Measurements from ENCODE around the gene MMD.

Gene MMD

DNA sequence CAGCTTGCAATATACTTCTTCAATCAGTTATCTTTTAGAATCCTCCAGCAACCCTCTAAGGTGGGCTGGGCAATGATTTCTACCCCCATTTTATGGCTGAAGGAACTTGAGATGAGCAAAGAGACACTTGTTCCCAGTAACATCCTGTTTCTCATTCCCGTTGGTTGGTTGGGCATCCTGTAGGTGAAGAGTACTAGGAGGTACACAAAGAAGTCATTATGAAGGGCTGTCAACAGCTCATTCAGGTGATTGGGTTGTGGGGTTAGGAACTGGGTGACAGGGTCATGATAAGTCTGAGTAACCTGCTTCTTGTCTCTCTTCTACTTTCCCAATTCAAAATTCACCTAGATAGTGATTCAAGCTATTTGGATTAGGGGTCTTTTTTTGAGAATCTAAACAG lies 76.5 kb downstream of the MMD start:
- TF ChIP-seq, protein P1, sequence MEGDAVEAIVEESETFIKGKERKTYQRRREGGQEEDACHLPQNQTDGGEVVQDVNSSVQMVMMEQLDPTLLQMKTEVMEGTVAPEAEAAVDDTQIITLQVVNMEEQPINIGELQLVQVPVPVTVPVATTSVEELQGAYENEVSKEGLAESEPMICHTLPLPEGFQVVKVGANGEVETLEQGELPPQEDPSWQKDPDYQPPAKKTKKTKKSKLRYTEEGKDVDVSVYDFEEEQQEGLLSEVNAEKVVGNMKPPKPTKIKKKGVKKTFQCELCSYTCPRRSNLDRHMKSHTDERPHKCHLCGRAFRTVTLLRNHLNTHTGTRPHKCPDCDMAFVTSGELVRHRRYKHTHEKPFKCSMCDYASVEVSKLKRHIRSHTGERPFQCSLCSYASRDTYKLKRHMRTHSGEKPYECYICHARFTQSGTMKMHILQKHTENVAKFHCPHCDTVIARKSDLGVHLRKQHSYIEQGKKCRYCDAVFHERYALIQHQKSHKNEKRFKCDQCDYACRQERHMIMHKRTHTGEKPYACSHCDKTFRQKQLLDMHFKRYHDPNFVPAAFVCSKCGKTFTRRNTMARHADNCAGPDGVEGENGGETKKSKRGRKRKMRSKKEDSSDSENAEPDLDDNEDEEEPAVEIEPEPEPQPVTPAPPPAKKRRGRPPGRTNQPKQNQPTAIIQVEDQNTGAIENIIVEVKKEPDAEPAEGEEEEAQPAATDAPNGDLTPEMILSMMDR (IDR thresholded peaks at IDR 0.05): no peak
- no peak overlapping the region for H3K27ac ChIP-seq
- intact Hi-C loops (cut with DNase I; ENCODE audit: low total_unique reads): no loop called here
- no peak for DNase-seq
- H3K36me3 ChIP-seq: no peaks in the 10 kb centered on the region
- H3K27me3 ChIP-seq: no peaks in the 10 kb centered on the region
- H3K9me3 ChIP-seq: no peaks in the 10 kb centered on the region
- H3K4me3 ChIP-seq: no peak overlapping the region
- H3K4me1 ChIP-seq: peaks cover 0 to 5% (median 0%) of the 10 kb centered on the region in 4 donors

DNA sequence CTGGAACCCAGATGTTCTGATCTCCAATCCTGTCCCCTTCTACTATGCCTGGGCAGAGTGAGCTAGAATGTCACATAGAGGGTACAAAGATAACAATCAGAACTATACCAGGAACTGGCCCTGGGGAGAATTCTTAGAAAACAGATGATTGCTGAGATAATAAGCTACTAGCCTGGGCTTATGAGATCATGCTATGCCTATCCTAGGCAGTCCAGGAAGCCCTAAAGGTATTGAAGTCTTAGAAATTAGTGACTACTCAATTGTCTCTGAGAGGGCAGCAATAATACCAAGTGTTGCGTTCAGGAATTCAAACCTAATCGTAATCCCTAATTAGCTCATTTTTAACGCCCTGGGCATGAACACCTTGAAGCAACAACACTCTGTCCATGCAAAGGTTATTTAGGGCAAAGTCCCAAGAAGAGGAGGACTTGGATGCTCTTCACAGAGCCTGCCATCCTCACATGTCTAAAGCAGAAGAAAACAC lies 77.1 kb downstream of the MMD start:
- Histone ChIP-seq H3K27me3 (no peaks in the 10 kb centered on the region), H3K9me3 (no peaks in the 10 kb centered on the region), H3K27ac (no peak overlapping the region), H3K4me3 (no peak overlapping the region), H3K4me1 (peaks cover 0 to 5% (median 0%) of the 10 kb centered on the region in 4 donors), H3K36me3 (no peaks in the 10 kb centered on the region)
- TF ChIP-seq, protein P1 (IDR thresholded peaks at IDR 0.05): no peak
- no peak for DNase-seq
- intact Hi-C loops (cut with DNase I; ENCODE audit: low total_unique reads): no loop called here

GRCh38 chr17:55343900-55344513 lies 77.6 kb downstream of the MMD start:
- intact Hi-C loops (cut with DNase I; ENCODE audit: low total_unique reads): no loop called here
- no peaks in the 10 kb centered on the region for H3K36me3 ChIP-seq
- TF ChIP-seq, protein P1 (IDR thresholded peaks at IDR 0.05): no peak
- no peak overlapping the region for H3K4me3 ChIP-seq
- no peak for DNase-seq
- no peaks in the 10 kb centered on the region for H3K9me3 ChIP-seq
- no peaks in the 10 kb centered on the region for H3K27me3 ChIP-seq
- peaks cover 0 to 5% (median 0%) of the 10 kb centered on the region in 4 donors for H3K4me1 ChIP-seq
- no peak overlapping the region for H3K27ac ChIP-seq

- DNase-seq: no peak
- Histone ChIP-seq H3K36me3 (no peaks in the 10 kb centered on the region), H3K27ac (no peak overlapping the region), H3K4me1 (no peaks in the 10 kb centered on the region), H3K4me3 (no peak overlapping the region), H3K9me3 (no peaks in the 10 kb centered on the region), H3K27me3 (no peaks in the 10 kb centered on the region)
- intact Hi-C loops (cut with DNase I; ENCODE audit: low total_unique reads): no loop called here
- TF ChIP-seq, protein P1 (IDR thresholded peaks at IDR 0.05): no peak
Observed at GRCh38 chr17:55342800-55343585, 78.6 kb downstream of the MMD start.

Data from tibial artery (tissue), 4 donors.